Neutrophil (primary cell): Measurements from ENCODE around the gene TTLL12.
"Not testable (repeated sequence)": the region's sequence is repeated elsewhere in the genome, so short reads cannot be mapped to it uniquely, and the experiment has no call there.

Experiments used
- H3K27ac ChIP-seq: fragments of 200-600 bp; sonication (generic); 2 replicates; pipeline ENCODE4 v1.5.1; 2016; ENCODE audit warnings: mild to moderate bottlenecking, moderate library complexity
- H3K27me3 ChIP-seq: fragments of 200-600 bp; sonication (generic); 2 replicates; pipeline ENCODE4 v1.6.0; 2016; ENCODE audit warnings: mild to moderate bottlenecking
- H3K36me3 ChIP-seq: fragments of 200-600 bp; sonication (generic); 2 replicates; pipeline ENCODE4 v1.5.1; 2017
- H3K4me1 ChIP-seq, 2 experiments: fragments of 200-600 bp in 1 of 2; sonication (generic) in 1 of 2; 1 replicate in 1 of 2; 2 replicates in 1 of 2; pipeline versions ENCODE4 v1.5.1 to v1.6.1; 2013 to 2016; ENCODE audit warnings: low read depth in 1 of 2, low read length in 1 of 2, mild to moderate bottlenecking in 1 of 2, moderate library complexity in 1 of 2; ENCODE audit not compliant: control insufficient read depth in 1 of 2, insufficient read depth in 1 of 2
- H3K4me3 ChIP-seq, 2 experiments: fragments of 200-600 bp in 1 of 2; sonication (generic) in 1 of 2; 1 replicate in 1 of 2; 2 replicates in 1 of 2; pipeline ENCODE4 v1.5.1; 2013 to 2016; ENCODE audit warnings: low read depth in 1 of 2, low read length in 1 of 2, mild to moderate bottlenecking in 1 of 2, moderate library complexity in 1 of 2
- H3K9me3 ChIP-seq: fragments of 200-600 bp; sonication (generic); 2 replicates; pipeline ENCODE4 v1.5.1; 2016
- CTCF ChIP-seq: fragments of 200-600 bp; sonication (generic); IDR thresholded peaks from 2 replicates; pipeline ENCODE4 v1.5.1; 2016; ENCODE audit warnings: antibody characterized with exemption

Gene TTLL12

GRCh38 chr22:43150731-43151206 is 36.2 kb downstream of the TTLL12 start:
- Histone ChIP-seq H3K27ac (peak overlapping the region; percentile 93), H3K4me1 (peaks cover 79 to 91% of the 10 kb centered on the region in 2 experiments)

GRCh38 chr22:43148581-43148980 is 38.4 kb downstream of the TTLL12 start:
- TF ChIP-seq CTCF = no peak
- Histone ChIP-seq H3K27me3 (no peaks in the 10 kb centered on the region), H3K36me3 (no peaks in the 10 kb centered on the region), H3K27ac (peak overlapping the region; percentile 91), H3K4me1 (peaks cover 75 to 92% of the 10 kb centered on the region in 2 experiments), H3K4me3 (peak overlapping the region; percentile 22 to 50), H3K9me3 (no peaks in the 10 kb centered on the region)

More at GRCh38 chr22:43150731-43151206, 36.2 kb downstream of the TTLL12 start:
- no peak for TF ChIP-seq CTCF
- H3K4me3 ChIP-seq = peak overlapping the region; percentile 95 to 98
- no peaks in the 10 kb centered on the region for H3K9me3 ChIP-seq
- peaks cover 2% of the 10 kb centered on the region for H3K36me3 ChIP-seq
- H3K27me3 ChIP-seq = no peaks in the 10 kb centered on the region

GRCh38 chr22:43147821-43148220 is 39.1 kb downstream of the TTLL12 start:
- H3K27ac ChIP-seq = peak overlapping the region; percentile 91
- H3K27me3 ChIP-seq = no peaks in the 10 kb centered on the region
- H3K36me3 ChIP-seq = no peaks in the 10 kb centered on the region
- peaks cover 82 to 90% of the 10 kb centered on the region in 2 experiments for H3K4me1 ChIP-seq
- H3K9me3 ChIP-seq = no peaks in the 10 kb centered on the region
- no peak for TF ChIP-seq CTCF
- H3K4me3 ChIP-seq = peak overlapping the region; percentile 50 to 53

GRCh38 chr22:43146332-43146731 is 40.6 kb downstream of the TTLL12 start:
- Histone ChIP-seq H3K4me3 (peak overlapping the region; percentile 50 to 53), H3K4me1 (peaks cover 87 to 88% of the 10 kb centered on the region in 2 experiments), H3K27ac (peak overlapping the region; percentile 91)
- not testable (repeated sequence) for H3K27me3 ChIP-seq, H3K9me3 ChIP-seq, H3K36me3 ChIP-seq

- H3K36me3 ChIP-seq, H3K9me3 ChIP-seq, H3K27me3 ChIP-seq: not testable (repeated sequence)
- H3K27ac ChIP-seq = peak overlapping the region; percentile 91
- peaks cover 78 to 80% of the 10 kb centered on the region in 2 experiments for H3K4me1 ChIP-seq
- peak overlapping the region in 1 of 2 experiments; percentile 50 for H3K4me3 ChIP-seq
These were observed 41.6 kb downstream of the TTLL12 start for GRCh38 chr22:43145371-43145770.

GRCh38 chr22:43144949-43145348 is 42.0 kb downstream of the TTLL12 start:
- H3K27ac ChIP-seq = peak overlapping the region; percentile 91
- no peak overlapping the region for H3K4me3 ChIP-seq
- H3K4me1 ChIP-seq = peaks cover 75 to 76% of the 10 kb centered on the region in 2 experiments
- no peaks in the 10 kb centered on the region for H3K9me3 ChIP-seq
- no peak for TF ChIP-seq CTCF
- no peaks in the 10 kb centered on the region for H3K27me3 ChIP-seq
- no peaks in the 10 kb centered on the region for H3K36me3 ChIP-seq
